GM19455 (cell line): ENCODE data around the gene EXOC5.

ENCODE experiments used
- ATAC-seq: cut with Tn5 transposase; IDR thresholded peaks from one replicate; pipeline ENCODE4 v1.9.1; 2021; ENCODE audit not compliant: unreplicated experiment

The EXOC5 gene, protein sequence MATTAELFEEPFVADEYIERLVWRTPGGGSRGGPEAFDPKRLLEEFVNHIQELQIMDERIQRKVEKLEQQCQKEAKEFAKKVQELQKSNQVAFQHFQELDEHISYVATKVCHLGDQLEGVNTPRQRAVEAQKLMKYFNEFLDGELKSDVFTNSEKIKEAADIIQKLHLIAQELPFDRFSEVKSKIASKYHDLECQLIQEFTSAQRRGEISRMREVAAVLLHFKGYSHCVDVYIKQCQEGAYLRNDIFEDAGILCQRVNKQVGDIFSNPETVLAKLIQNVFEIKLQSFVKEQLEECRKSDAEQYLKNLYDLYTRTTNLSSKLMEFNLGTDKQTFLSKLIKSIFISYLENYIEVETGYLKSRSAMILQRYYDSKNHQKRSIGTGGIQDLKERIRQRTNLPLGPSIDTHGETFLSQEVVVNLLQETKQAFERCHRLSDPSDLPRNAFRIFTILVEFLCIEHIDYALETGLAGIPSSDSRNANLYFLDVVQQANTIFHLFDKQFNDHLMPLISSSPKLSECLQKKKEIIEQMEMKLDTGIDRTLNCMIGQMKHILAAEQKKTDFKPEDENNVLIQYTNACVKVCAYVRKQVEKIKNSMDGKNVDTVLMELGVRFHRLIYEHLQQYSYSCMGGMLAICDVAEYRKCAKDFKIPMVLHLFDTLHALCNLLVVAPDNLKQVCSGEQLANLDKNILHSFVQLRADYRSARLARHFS

DNA sequence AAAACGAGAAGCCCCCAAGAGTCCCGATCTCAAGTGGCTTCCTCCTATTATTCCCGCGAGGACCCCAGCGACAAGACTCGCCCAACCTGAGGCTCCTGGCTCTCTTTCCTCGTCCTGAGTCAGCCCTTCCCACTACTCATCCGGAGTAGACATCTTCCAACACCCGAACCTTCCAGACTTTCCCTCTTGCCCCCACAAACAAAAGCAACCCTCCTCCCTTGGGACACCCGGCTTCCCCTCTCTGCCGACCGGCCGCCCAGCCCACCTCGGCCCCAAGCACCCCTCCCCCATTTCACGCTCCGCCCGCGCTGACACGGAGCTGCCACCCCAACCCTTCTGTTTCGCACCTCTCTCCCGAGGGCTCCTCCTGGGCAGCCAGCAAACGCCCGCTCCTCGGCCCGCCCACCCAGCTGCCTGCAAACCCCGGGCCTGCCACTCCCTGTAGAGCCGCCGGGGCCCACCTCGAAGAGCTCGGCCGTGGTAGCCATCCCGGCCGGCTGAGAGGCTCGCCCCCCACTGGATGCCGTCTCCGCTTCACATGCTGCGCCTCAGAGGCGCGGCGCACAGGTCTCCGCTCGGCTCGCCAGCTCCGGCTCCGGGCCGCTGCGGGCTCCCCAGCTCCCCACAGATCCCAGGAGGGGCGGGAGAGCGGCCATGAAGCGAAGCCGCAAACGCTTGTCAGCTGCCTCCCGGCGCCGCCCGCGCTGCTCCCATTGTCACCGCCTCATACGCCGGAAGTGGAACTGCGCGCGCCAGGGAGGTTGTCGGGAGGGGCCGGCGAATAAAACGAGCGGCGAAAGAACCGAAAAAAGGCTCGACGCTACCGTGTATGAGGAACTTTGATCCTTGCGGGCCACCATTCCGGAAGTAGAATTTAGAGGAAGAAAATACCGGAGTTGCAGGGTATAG, at the start of gene EXOC5, which contains the start of gene AP5M1:
Gene EXOC5, minus strand, starts transcription at position 745 of the 909 bp plus-strand sequence. Its CDS starts 257 bp downstream, at position 488.
Gene AP5M1, plus strand, starts transcription at position 811 of the 909 bp plus-strand sequence. CDS start 344 bp downstream, outside the sequence.
- peak; percentile 89 for ATAC-seq

DNA sequence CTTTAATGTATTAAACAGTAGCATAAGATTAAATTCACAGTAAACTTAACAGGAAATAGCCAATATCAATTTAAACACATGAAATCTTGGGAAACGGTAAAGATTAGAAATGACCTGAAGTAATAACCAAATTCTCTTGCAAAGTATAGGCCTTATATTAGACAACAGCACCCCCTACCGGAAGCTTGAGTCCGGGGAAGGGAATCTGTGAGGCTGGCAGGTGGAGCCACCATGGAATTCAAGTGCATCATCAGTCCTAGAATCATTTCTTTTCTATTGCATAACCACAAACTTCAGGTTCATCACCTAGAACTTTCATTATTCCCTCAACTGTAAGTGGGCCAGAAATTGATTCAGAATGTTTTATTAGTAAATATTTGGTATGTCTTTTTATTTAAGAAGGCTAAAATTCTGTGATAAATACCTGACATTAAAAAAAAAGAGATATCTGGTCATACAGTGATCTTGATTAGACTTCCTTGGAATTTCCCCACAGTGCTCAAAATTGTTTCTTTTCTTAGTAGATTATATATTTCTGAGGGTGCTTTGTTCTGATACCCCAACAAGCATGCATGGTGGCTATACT, 48.6 kb upstream of the EXOC5 start:
- peak; percentile 68 for ATAC-seq

DNA sequence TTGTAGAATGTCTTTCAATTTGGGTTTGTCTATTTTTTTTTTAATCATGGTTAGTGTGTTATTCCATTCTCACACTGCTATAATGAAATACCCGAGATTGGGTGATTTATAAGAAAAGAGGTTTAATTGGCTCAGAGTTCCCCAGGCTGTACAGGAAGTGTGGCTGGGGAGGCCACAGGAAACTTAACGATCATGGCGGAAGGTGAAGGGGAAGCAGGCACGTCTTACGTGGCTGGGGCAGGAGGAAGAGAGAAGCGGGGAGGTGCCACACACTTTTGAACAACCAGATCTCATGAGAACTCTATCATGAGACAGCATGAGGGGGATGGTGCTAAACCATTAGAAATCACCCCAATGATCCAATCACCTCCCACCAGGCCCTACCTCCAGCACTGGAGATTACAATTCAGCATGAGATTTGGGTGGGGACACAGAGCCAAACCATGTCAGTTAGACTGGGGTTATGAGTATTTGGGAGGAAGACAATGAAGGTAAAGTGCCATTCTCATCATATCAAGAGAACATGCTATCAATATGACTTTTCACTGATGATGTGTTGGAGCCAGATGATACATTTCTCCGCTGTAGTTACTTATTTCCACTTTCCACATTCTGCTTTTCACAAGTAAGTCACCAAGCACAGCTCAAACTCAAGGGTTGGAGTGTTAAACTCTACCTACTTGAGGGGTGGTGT, 45.8 kb upstream of the EXOC5 start:
- no peak for ATAC-seq

GRCh38 chr14:57302883-57303282, 34.2 kb upstream of the EXOC5 start:
- ATAC-seq = no peak

DNA sequence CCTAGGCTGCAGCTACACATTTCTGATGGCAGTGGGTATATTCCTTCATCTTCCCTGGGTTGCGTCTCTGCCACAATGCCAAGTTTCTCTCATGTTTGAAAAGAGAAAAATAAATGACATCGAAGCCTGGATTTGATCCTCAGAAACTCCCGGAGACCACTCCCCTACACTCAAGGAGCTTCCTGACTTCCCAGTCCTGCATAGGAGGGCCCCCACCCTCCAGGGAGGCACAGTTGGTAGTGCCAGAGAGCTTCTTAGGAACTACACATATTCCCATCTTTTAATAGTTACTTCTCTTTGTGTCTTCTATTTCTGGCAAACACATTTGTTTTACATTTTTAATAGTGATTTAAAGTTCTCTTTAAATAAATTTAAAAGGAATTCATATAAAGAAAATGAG, 30.8 kb upstream of the EXOC5 start:
- no peak for ATAC-seq

DNA sequence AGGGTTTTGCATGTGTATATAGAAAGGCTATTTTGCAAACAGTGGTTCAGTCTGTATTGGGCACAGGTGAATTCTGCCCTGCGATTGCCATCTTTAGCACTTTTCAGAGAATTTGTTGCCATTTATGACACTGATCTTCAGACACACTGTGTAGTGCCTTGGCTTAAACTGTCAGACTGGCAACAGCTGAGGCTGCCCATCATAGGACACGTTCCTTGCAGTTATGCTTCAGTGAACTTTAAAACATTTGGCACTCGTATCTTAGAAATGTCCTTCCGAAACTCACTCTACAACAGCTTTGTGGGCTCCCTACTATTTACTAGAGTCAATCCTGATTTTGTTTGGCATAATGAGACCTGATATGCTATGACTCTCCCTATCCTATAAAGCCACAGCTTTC, 29.1 kb upstream of the EXOC5 start:
- ATAC-seq = no peak

DNA sequence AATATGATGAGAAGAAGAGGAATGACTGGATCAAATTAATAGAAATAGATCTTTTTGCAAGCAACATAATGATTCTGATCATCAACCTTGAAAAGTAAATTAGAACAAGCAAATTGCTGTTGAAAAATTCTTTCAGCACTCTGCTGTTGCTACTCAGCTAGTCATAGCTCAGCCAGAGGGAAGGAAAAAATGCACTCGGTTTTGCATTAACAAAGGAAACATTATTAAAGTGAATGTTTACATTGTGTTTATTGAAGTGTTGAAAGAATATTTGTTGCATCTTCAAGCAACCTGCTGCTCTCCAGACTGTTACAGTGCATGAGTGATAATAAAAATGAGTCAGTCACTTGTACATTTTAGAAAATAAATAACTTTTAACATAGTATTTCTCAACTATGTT, 26.5 kb upstream of the EXOC5 start:
- ATAC-seq = no peak

- no peak for ATAC-seq
These were observed 25.4 kb upstream of the EXOC5 start for GRCh38 chr14:57293866-57294837.

DNA sequence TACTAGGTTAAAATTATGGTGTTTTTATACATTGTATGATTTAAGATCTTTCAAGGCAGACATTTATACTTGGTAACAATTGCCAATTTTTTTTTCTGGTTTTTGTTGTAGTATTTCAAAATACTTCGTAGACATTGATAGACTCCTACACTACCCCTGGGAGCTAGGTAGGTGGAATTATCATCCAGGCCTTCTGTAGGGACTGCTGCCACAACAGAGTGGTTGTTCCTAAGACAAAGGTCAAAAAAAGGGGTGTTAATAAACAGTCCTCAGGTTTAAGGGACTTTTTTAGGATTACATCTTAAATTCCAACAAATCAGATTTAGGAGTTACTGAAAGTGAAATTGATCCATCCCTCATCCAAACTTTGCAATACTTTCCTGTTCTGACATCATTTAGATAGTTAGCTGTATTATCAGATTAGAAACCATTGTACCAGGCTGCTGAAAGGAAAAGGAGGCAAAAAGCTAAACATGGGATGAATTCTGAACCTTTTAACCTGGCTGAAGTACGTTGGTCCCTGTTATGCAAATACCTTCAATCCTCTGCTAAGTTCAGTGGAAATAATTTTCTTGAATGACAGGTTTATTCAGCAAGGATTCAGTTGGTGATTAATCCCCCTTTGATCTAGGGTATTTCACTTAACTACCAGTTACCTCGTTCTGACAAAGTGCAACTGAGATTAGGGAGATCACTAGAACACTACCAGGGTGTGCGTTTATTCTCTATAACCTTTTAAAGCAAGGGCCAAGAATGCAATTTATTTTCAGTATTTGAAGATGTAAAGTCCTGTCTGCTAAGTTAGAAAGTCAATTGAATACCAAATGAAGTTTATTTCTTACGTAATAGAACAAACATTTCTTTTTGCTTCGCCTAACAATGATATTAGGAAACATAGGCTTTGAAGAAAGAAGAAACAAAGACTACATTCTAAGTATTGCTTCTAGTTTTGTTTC, 23.3 kb upstream of the EXOC5 start:
- ATAC-seq = no peak

- no peak for ATAC-seq
These were observed 22.0 kb upstream of the EXOC5 start for GRCh38 chr14:57290751-57291150.

DNA sequence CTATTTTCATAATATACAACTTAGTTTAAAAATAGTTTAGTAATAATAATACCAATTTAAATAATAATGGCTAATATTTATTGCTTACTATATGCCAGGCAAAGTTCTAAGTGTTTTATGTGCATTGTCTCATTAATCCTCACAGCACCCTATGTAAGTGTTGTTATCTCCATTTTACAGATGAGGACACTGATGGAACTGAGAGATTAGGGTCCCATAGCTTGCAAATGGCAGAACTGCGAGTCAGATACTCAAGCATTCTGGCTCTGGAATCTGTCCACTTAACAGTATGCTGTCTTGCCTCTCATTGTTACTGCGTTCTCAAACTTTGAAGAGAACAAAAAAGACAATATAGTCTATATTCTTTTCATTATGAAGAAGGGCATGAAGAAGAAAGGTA, 19.0 kb upstream of the EXOC5 start:
- no peak for ATAC-seq

- no peak for ATAC-seq
These were observed 8.4 kb upstream of the EXOC5 start for GRCh38 chr14:57277062-57277461.

- no peak for ATAC-seq
These were observed 6.4 kb upstream of the EXOC5 start for GRCh38 chr14:57275023-57275664.

- no peak for ATAC-seq
These were observed 5.8 kb upstream of the EXOC5 start for GRCh38 chr14:57274551-57274950.

GRCh38 chr14:57273236-57273635, 4.5 kb upstream of the EXOC5 start:
- no peak for ATAC-seq

DNA sequence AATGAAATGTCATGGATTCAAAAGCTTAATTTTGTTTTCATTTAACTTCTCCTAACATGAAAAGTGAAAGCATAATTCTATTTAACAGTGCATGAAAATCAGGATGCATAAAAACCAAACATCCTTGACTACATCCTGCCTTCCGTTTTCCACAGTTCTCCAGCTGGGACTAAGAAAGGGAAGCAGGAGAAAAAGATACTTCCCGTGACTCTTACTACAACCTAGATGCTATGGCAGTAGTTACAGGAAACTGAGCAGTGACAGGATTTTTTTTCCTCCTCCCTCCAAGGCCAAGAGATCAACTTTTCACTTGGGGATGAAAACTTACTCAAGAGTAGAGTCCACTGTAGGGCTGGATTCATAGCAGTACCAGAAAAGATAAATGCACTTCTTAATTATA, 2.6 kb downstream of the EXOC5 start:
- ATAC-seq = no peak

DNA sequence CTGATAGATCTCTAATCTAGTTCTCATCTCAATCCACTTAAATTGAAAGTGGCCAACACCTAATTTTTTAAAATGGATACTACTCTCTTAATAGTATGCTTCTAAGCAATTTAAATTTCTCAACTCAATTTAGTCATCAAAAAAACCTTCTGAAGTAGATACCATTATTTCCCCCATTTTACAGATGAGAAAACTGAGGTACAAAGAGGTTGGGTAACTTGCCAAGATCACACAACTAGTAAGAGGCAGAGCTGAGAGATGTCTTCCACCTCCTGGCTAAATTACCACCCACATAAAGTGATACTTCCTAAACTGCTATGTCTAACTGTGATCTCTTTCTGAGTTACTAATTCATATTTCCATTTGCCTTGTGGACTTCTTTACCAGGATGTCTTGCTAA, 6.6 kb downstream of the EXOC5 start:
- no peak for ATAC-seq
